Measurements from ENCODE around the gene MMP24.

DNA sequence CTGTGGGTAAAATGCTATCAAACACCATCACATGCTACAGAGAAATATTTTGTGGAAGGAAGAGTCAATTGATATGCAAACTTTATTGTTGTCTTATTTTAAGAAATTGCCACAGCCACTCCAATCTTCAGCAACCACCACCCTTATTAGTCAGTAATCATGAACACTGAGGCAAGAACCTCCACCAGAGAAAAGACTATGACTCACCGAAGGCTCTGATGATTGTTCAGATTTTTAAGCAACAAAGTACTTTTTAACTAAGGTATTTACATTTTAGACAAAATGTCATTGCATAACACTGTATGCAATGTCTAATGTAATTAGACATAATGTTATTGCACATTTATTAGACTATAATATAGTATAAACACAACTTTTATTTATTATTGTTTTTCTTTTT is 26.2 kb upstream of the MMP24 start:
- TF ChIP-seq, protein P1, sequence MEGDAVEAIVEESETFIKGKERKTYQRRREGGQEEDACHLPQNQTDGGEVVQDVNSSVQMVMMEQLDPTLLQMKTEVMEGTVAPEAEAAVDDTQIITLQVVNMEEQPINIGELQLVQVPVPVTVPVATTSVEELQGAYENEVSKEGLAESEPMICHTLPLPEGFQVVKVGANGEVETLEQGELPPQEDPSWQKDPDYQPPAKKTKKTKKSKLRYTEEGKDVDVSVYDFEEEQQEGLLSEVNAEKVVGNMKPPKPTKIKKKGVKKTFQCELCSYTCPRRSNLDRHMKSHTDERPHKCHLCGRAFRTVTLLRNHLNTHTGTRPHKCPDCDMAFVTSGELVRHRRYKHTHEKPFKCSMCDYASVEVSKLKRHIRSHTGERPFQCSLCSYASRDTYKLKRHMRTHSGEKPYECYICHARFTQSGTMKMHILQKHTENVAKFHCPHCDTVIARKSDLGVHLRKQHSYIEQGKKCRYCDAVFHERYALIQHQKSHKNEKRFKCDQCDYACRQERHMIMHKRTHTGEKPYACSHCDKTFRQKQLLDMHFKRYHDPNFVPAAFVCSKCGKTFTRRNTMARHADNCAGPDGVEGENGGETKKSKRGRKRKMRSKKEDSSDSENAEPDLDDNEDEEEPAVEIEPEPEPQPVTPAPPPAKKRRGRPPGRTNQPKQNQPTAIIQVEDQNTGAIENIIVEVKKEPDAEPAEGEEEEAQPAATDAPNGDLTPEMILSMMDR (IDR thresholded peaks at IDR 0.05) = no peak
- TF ChIP-seq EZH2 (IDR thresholded peaks at IDR 0.05) (no peak), EZH2phosphoT487 (IDR thresholded peaks at IDR 0.05) (no peak)

Data from neural progenitor cell (in vitro differentiated cells).